H1 (cell line): Measurements from ENCODE around the gene SLC35G6. TPM values are rescaled to one million over a fixed set of nuclear protein-coding genes. Genes with fewer than 3 reads are reported as not detected.

Experiments used
- CTCF ChIA-PET: fragments of 300-600 bp; sonication (Branson Sonifier 250); formaldehyde crosslinking; loops from one replicate; lab custom pipeline; 2021; ENCODE audit not compliant: partially characterized antibody; lab: Charles Lee
- POLR2A ChIA-PET: fragments of 300-600 bp; sonication (Branson Sonifier 250); formaldehyde crosslinking; loops from one replicate; lab custom pipeline; 2021; ENCODE audit warnings: inconsistent platforms; ENCODE audit not compliant: partially characterized antibody; lab: Charles Lee
- DNase-seq, 2 experiments: peaks; one replicate each; pipeline versions ENCODE4 v3.0.0 to v3.0.0-alpha.2; 2010 to 2022; ENCODE audit warnings: low spot score in 2 of 2, low read depth in 1 of 2, mixed read lengths in 1 of 2
- FAIRE-seq: peaks from 2 replicates; lab custom pipeline; 2011; peaks lifted over from hg19 to GRCh38; lab: Jason Lieb, UNC
- H2AFZ ChIP-seq: 2 replicates; pipeline ENCODE4 v1.8.1; 2012; ENCODE audit warnings: low read length, inconsistent platforms
- H2AK5ac ChIP-seq: 2 replicates; pipeline ENCODE4 v1.6.1; 2013; ENCODE audit warnings: low read depth, low read length
- H2BK120ac ChIP-seq: replicated peaks from 2 replicates; pipeline ENCODE3; 2013; ENCODE audit warnings: low read depth, low read length, inconsistent platforms
- H2BK12ac ChIP-seq: 2 replicates; pipeline ENCODE4 v1.6.1; 2013; ENCODE audit warnings: low read depth, low read length
- H2BK15ac ChIP-seq: 2 replicates; pipeline ENCODE4 v1.6.1; 2013; ENCODE audit warnings: low read length
- H2BK20ac ChIP-seq: 2 replicates; pipeline ENCODE4 v1.6.1; 2013; ENCODE audit warnings: low read length
- H2BK5ac ChIP-seq: 2 replicates; pipeline ENCODE4 v1.6.1; 2013; ENCODE audit warnings: low read depth, low read length
- H3K14ac ChIP-seq: 2 replicates; pipeline ENCODE4 v1.6.1; 2013; ENCODE audit warnings: inconsistent platforms; ENCODE audit not compliant: insufficient read length
- H3K18ac ChIP-seq: 2 replicates; pipeline ENCODE4 v1.6.1; 2013; ENCODE audit warnings: low read length; ENCODE audit errors: extremely low read depth
- H3K23ac ChIP-seq: 2 replicates; pipeline ENCODE4 v1.6.1; 2013; ENCODE audit warnings: inconsistent platforms; ENCODE audit not compliant: insufficient read length
- H3K23me2 ChIP-seq: 2 replicates; pipeline ENCODE4 v1.6.1; 2013; ENCODE audit warnings: low read depth, low read length
- H3K27ac ChIP-seq: 2 replicates; pipeline ENCODE4 v1.6.1; 2011; ENCODE audit warnings: low read depth, low read length, inconsistent platforms
- H3K27me3 ChIP-seq, 4 experiments: replicated peaks in 1 of 4; 1 replicate in 1 of 4; 2 replicates in 3 of 4; pipeline versions ENCODE4 v1.6.1 to v1.8.1; 2011 to 2013; ENCODE audit warnings: low read length in 3 of 4, mild to moderate bottlenecking in 3 of 4, inconsistent platforms in 2 of 4, mixed read lengths in 2 of 4, moderate library complexity in 1 of 4; ENCODE audit not compliant: control insufficient read depth in 3 of 4, insufficient read depth in 3 of 4; ENCODE audit errors: extremely low read depth in 1 of 4
- H3K36me3 ChIP-seq, 4 experiments: 2 replicates each; pipeline versions ENCODE4 v1.6.1 to v1.8.1; 2011 to 2013; ENCODE audit warnings: mild to moderate bottlenecking in 4 of 4, low read length in 3 of 4, moderate library complexity in 2 of 4, control low read depth in 1 of 4, inconsistent platforms in 1 of 4; ENCODE audit not compliant: insufficient read depth in 4 of 4, control insufficient read depth in 2 of 4
- H3K4ac ChIP-seq: replicated peaks from 2 replicates; pipeline ENCODE3; 2013; ENCODE audit warnings: low read length, low read depth, mixed read lengths, inconsistent platforms; ENCODE audit not compliant: insufficient read length
- H3K4me1 ChIP-seq, 4 experiments: replicated peaks in 1 of 4; 1 replicate in 1 of 4; 2 replicates in 3 of 4; pipeline versions ENCODE4 v1.6.1 to v1.8.1; 2011 to 2013; ENCODE audit warnings: low read length in 3 of 4, inconsistent platforms in 2 of 4, mixed read lengths in 1 of 4; ENCODE audit not compliant: insufficient read depth in 4 of 4, control insufficient read depth in 3 of 4
- H3K4me2 ChIP-seq, 2 experiments: 2 replicates each; pipeline versions ENCODE4 v1.6.1 to v1.8.1; 2011 to 2013; ENCODE audit warnings: low read depth in 2 of 2, low read length in 2 of 2, control low read depth in 1 of 2, inconsistent platforms in 1 of 2, mild to moderate bottlenecking in 1 of 2; ENCODE audit not compliant: insufficient read depth in 1 of 2
- H3K4me3 ChIP-seq, 4 experiments: fragments of 200-600, 300-600 bp in 1 of 4; sonication (generic), shearing (Covaris generic), sonication (Bioruptor Twin) in 1 of 4; 2 replicates each; pipeline versions ENCODE4 v1.5.1 to v1.8.1; 2011 to 2016; ENCODE audit warnings: low read length in 4 of 4, low read depth in 3 of 4, control low read depth in 2 of 4, inconsistent platforms in 2 of 4, mild to moderate bottlenecking in 2 of 4, mixed read lengths in 1 of 4, moderate library complexity in 1 of 4; ENCODE audit not compliant: insufficient read depth in 2 of 4; ENCODE audit errors: extremely low read depth in 1 of 4
- H3K56ac ChIP-seq: replicated peaks from 2 replicates; pipeline ENCODE3; 2013; ENCODE audit warnings: low read depth, mild to moderate bottlenecking, mixed read lengths, low read length, inconsistent platforms; ENCODE audit not compliant: insufficient read length
- H3K79me1 ChIP-seq: 2 replicates; pipeline ENCODE4 v1.6.1; 2013; ENCODE audit warnings: low read depth, low read length, control low read depth
- H3K79me2 ChIP-seq, 2 experiments: 2 replicates each; pipeline versions ENCODE4 v1.6.1 to v1.8.1; 2012 to 2013; ENCODE audit warnings: low read length in 2 of 2, mild to moderate bottlenecking in 2 of 2, inconsistent platforms in 1 of 2; ENCODE audit not compliant: insufficient read depth in 2 of 2, control insufficient read depth in 1 of 2
- H3K9ac ChIP-seq, 4 experiments: replicated peaks in 1 of 4; 1 replicate in 1 of 4; 2 replicates in 3 of 4; pipeline versions ENCODE4 v1.6.1 to v1.8.1; 2011 to 2013; ENCODE audit warnings: low read depth in 3 of 4, low read length in 3 of 4, control low read depth in 2 of 4, mild to moderate bottlenecking in 2 of 4, moderate library complexity in 2 of 4, inconsistent platforms in 1 of 4; ENCODE audit errors: extremely low read depth in 1 of 4
- H3K9me3 ChIP-seq, 2 experiments: 2 replicates each; pipeline versions ENCODE4 v1.6.1 to v1.8.1; 2012 to 2013; ENCODE audit warnings: mild to moderate bottlenecking in 2 of 2, moderate library complexity in 2 of 2, control low read depth in 1 of 2, inconsistent platforms in 1 of 2, low read depth in 1 of 2, low read length in 1 of 2, mixed read lengths in 1 of 2; ENCODE audit not compliant: insufficient read depth in 2 of 2
- H4K20me1 ChIP-seq, 2 experiments: replicated peaks in 1 of 2; 2 replicates each; pipeline versions ENCODE3 to v1.8.1; 2011 to 2013; ENCODE audit warnings: inconsistent platforms in 2 of 2, low read length in 2 of 2, mild to moderate bottlenecking in 1 of 2; ENCODE audit not compliant: insufficient read depth in 2 of 2, control insufficient read depth in 1 of 2
- H4K5ac ChIP-seq: 2 replicates; pipeline ENCODE4 v1.6.1; 2013; ENCODE audit warnings: low read length, low read depth, mixed read lengths, inconsistent platforms; ENCODE audit not compliant: insufficient read length
- H4K8ac ChIP-seq: 2 replicates; pipeline ENCODE4 v1.8.0; 2013; ENCODE audit warnings: mild to moderate bottlenecking, moderate library complexity, low read length, inconsistent platforms; ENCODE audit not compliant: insufficient read depth; ENCODE audit errors: extremely low read depth
- H4K91ac ChIP-seq: replicated peaks from 2 replicates; pipeline ENCODE3; 2013; ENCODE audit warnings: low read length, mixed read lengths, inconsistent platforms; ENCODE audit not compliant: insufficient read length
- ASH2L ChIP-seq: fragments of 200-600, 300-600 bp; sonication (generic); IDR thresholded peaks from one replicate; pipeline ENCODE4 v1.7.1; 2017; ENCODE audit warnings: low read length
- CTCF ChIP-seq, 3 experiments: IDR thresholded peaks; 1 replicate in 2 of 3; 2 replicates in 1 of 3; pipeline versions ENCODE4 v1.5.1 to v1.6.1; 2011; ENCODE audit warnings: low read length in 3 of 3, mild to moderate bottlenecking in 3 of 3, inconsistent platforms in 2 of 3, low read depth in 1 of 3, moderate library complexity in 1 of 3; ENCODE audit not compliant: insufficient read depth in 1 of 3; ENCODE audit errors: control extremely low read depth in 1 of 3
- JUND ChIP-seq: IDR thresholded peaks from 2 replicates; pipeline ENCODE4 v1.6.1; 2011; ENCODE audit warnings: mild to moderate bottlenecking, improper control_type of control experiment, low read length
- NANOG ChIP-seq: IDR thresholded peaks from 2 replicates; pipeline ENCODE4 v1.6.1; 2011; ENCODE audit warnings: low read length, low read depth, mild to moderate bottlenecking, inconsistent platforms; ENCODE audit not compliant: insufficient read depth, poor library complexity, severe bottlenecking
- RAD21 ChIP-seq, 2 experiments: IDR thresholded peaks in 1 of 2; conservative IDR thresholded peaks in 1 of 2; 2 replicates each; pipeline ENCODE4 v1.6.1; 2011; ENCODE audit warnings: low read depth in 2 of 2, low read length in 2 of 2, improper control_type of control experiment in 1 of 2, inconsistent platforms in 1 of 2, mild to moderate bottlenecking in 1 of 2, moderate library complexity in 1 of 2
- SP1 ChIP-seq: IDR thresholded peaks from 2 replicates; pipeline ENCODE4 v1.6.1; 2011; ENCODE audit warnings: low read depth, low read length
- TAF7 ChIP-seq: optimal IDR thresholded peaks from 2 replicates; pipeline ENCODE3; 2011; ENCODE audit warnings: low read depth, mild to moderate bottlenecking, inconsistent platforms, low read length, moderate library complexity, borderline replicate concordance
- YY1 ChIP-seq: IDR thresholded peaks from 2 replicates; pipeline ENCODE4 v1.6.1; 2011; ENCODE audit warnings: low read depth, mild to moderate bottlenecking, low read length
- WGBS, 2 experiments: shearing (Covaris generic) in 1 of 2; methylation state at CpG; one replicate each; pipeline versions ENCODE4 v1.1.6 to v1.1.7; 2013 to 2015; ENCODE audit warnings: low lambda C conversion rate in 2 of 2, mixed read lengths in 2 of 2, inconsistent platforms in 1 of 2, low coverage in 1 of 2, missing lambda C conversion rate in 1 of 2; ENCODE audit not compliant: insufficient replicate concordance in 2 of 2, insufficient coverage in 1 of 2, insufficient read length in 1 of 2; ENCODE audit errors: extremely low coverage in 1 of 2, missing lambda C conversion rate in 1 of 2; 5-methylcytosine and 5-hydroxymethylcytosine counted together
- polyA plus RNA-seq, 7 experiments: library from polyadenylated mRNA; depleted of rRNA in 3 of 7; stranded (reverse) in 5 of 7; unstranded in 2 of 7; fragments of >200 nt in 5 of 7; fragments of 200-250 nt in 2 of 7; gene quantifications; 1 replicate in 5 of 7; 2 replicates in 1 of 7; 4 replicates in 1 of 7; pipeline versions ENCODE4 v1.2.1 to v1.2.3, GENCODE V29; 2011 to 2013; ENCODE audit warnings: missing spikeins in 2 of 7, mixed read lengths in 2 of 7
- total RNA-seq: library from RNA; stranded (reverse); fragmentation: NEBNext Ultra II Directional; extraction: Animal tissue kit (Norgen Biotek cat#: 25700); gene quantifications from 2 replicates; pipeline ENCODE4 v1.2.1, GENCODE V29; 2021

The SLC35G6 gene
- total and polyA plus RNA-seq, 2 of the 8 experiments (the other 6 are each of a cell fraction or from before 2014, with no cell fraction given) = 0.05 TPM; not detected in 1

- WGBS, 2 experiments = 54% methylated on average over 10 of the region's 10 CpGs; no CpG with 5 or more reads in 1 of the 2 experiments
- Histone ChIP-seq H2BK120ac (no peak overlapping the region), H2BK20ac (no peak overlapping the region), H3K4me2 (0 out of 4 replicates have a peak overlapping the region, but pooled peaks of 1 of the 2 experiments have one; percentile 18), H3K23ac (no peak overlapping the region), H3K4me1 (no peaks in the 10 kb centered on the region), H3K14ac (no peak overlapping the region), H3K79me2 (no peaks in the 10 kb centered on the region), H3K9me3 (peaks cover 5 to 7% of the 10 kb centered on the region in 2 experiments; a peak in 3 of 4 replicates), H4K8ac (0 out of 2 replicates have a peak overlapping the region, but pooled peaks have one; percentile 7), H2AFZ (no peak overlapping the region), H4K20me1 (no peaks in the 10 kb centered on the region), H4K5ac (no peak overlapping the region), H2BK5ac (no peak overlapping the region), H4K91ac (no peak overlapping the region), H3K36me3 (no peaks in the 10 kb centered on the region), H2AK5ac (no peak overlapping the region), H3K4ac (no peak overlapping the region), H2BK12ac (no peak overlapping the region), H3K27ac (no peak overlapping the region), H3K4me3 (0 out of 8 replicates have a peak overlapping the region, but pooled peaks of 1 of the 4 experiments have one; percentile 10), H3K18ac (no peak overlapping the region), H3K23me2 (no peaks in the 10 kb centered on the region), H3K27me3 (no peaks in the 10 kb centered on the region), H3K9ac (no peak overlapping the region), H3K56ac (no peak overlapping the region), H2BK15ac (no peak overlapping the region), H3K79me1 (no peaks in the 10 kb centered on the region)
- TF ChIP-seq TAF7 (no peak), ASH2L (peak; percentile 55), CTCF (IDR thresholded peaks at IDR 0.05; ENCODE audit: control extremely low read depth in 1 of 3, insufficient read depth in 1 of 3, low read depth in 1 of 3, low read length in 3 of 3) (peak; percentile 32 to 76 (median 52)), SP1 (0 out of 2 replicates have a peak, but pooled peaks have one; percentile 36), RAD21 (IDR thresholded peaks at IDR 0.05 in 1 of 2, conservative IDR thresholded peaks at IDR 0.05 in 1 of 2; ENCODE audit: low read depth in 2 of 2, low read length in 2 of 2) (peak; percentile 31 to 42; a peak in 2 of 4 replicates), YY1 (peak; percentile 83), NANOG (no peak), JUND (no peak)
- FAIRE-seq = peak; percentile 88
- ChIA-PET CTCF (interaction anchor here (0.6 to 1.6 kb wide), 13 partner anchors 9 to 401 kb away, joined by 3 to 12 read pairs (median 3); no protein-coding TSS in a partner anchor), POLR2A (interaction anchor here (0.9 to 2.0 kb wide), 7 partner anchors 9 to 66 kb away, joined by 3 to 13 read pairs (median 4); partner anchors contain the start of gene TNFSF12)
- DNase-seq = peak; percentile 65 to 79
Measured at GRCh38 chr17:7523033-7523432, 41.8 kb downstream of the SLC35G6 start.
